COLO829 (cell line): ENCODE data around the gene RFWD3.

Experiments used
- DNase-seq: peaks from one replicate; pipeline ENCODE4 v3.0.0; 2012; ENCODE audit warnings: low spot score

The RFWD3 gene

GRCh38 chr16:74578433-74578832 is 88.2 kb downstream of the RFWD3 start:
- no peak for DNase-seq

GRCh38 chr16:74577882-74578366 is 88.8 kb downstream of the RFWD3 start:
- peak; percentile 70 for DNase-seq

GRCh38 chr16:74575807-74576643 is 90.7 kb downstream of the RFWD3 start:
- no peak for DNase-seq

GRCh38 chr16:74575175-74575806 is 91.4 kb downstream of the RFWD3 start:
- DNase-seq, result no peak

GRCh38 chr16:74574146-74574545 is 92.5 kb downstream of the RFWD3 start:
- DNase-seq, result no peak

- no peak for DNase-seq
Observed at GRCh38 chr16:74573622-74574021, 93.1 kb downstream of the RFWD3 start.
